Psoas muscle (tissue), 8 donors: ENCODE results near the gene SURF6. TPM values are rescaled to one million over a fixed set of nuclear protein-coding genes. Genes with fewer than 3 reads are reported as not detected.
A peak's percentile ranks its signal among the peaks of the same experiment; 100 is the strongest.

Experiments
- ATAC-seq, 4 donors: fragments of 200-7000 bp; cut with Tn5 transposase; one replicate each; pipeline ENCODE4 v1.9.1; 2020; ENCODE audit warnings: moderate library complexity in 3 of 4, mild to moderate bottlenecking in 2 of 4
- DNase-seq, 2 donors: peaks; one replicate each; pipeline ENCODE4 v3.0.0-alpha.2; 2020
- H3K27ac ChIP-seq: fragments of 200-600 bp; one replicate; pipeline ENCODE4 v1.8.0; 2022
- H3K27me3 ChIP-seq, 3 donors: fragments of 200-600 bp in 1 of 3; one replicate each; pipeline versions ENCODE4 v1.6.1 to v1.8.0; 2013 to 2022; ENCODE audit warnings: low read length in 2 of 3, mild to moderate bottlenecking in 2 of 3, moderate library complexity in 1 of 3; ENCODE audit not compliant: insufficient read depth in 3 of 3
- H3K36me3 ChIP-seq, 2 donors: fragments of 200-600 bp in 1 of 2; one replicate each; pipeline versions ENCODE4 v1.6.1 to v1.8.0; 2013 to 2022; ENCODE audit warnings: low read depth in 1 of 2, mild to moderate bottlenecking in 1 of 2, moderate library complexity in 1 of 2; ENCODE audit not compliant: insufficient read depth in 1 of 2
- H3K4me1 ChIP-seq: fragments of 200-600 bp; one replicate; pipeline ENCODE4 v1.8.0; 2022
- H3K4me3 ChIP-seq: fragments of 200-600 bp; one replicate; pipeline ENCODE4 v1.8.0; 2022; ENCODE audit warnings: mild to moderate bottlenecking
- H3K9me3 ChIP-seq: fragments of 200-600 bp; one replicate; pipeline ENCODE4 v1.8.0; 2022
- WGBS, 3 donors: extraction: QIAGEN DNeasy Blood & Tissue Kit; methylation state at CpG; one replicate each; pipeline versions ENCODE4 v1.1.6 to v1.1.7; 2013; 5-methylcytosine and 5-hydroxymethylcytosine counted together
- intact Hi-C, 2 donors: fragments of 100-400 bp; cut with DNase I; formaldehyde crosslinking; loops; one replicate each; pipeline versions ENCODE4 v1.11.0 to v1.14.2; 2022
- polyA plus RNA-seq, 3 donors: library from polyadenylated mRNA; stranded (reverse); fragments of 200-250 nt; gene quantifications; one replicate each; pipeline ENCODE4 v1.2.3, GENCODE V29; 2013
- total RNA-seq, 4 donors: library from RNA; stranded (reverse); fragmentation: NEBNext Ultra II Directional in 2 of 4; extraction: Animal tissue kit (Norgen Biotek cat#: 25700) in 2 of 4; gene quantifications; one replicate each; pipeline versions ENCODE4 v1.2.1 to v1.2.4, GENCODE V29; 2021 to 2023
- TF ChIP-seq, protein P1 (sequence below): fragments of 200-600 bp; IDR thresholded peaks from one replicate; pipeline ENCODE4 v1.8.0; 2022; ENCODE audit warnings: antibody characterized with exemption
- donor health status: healthy with polysubstance abuse.
- donor health status: DM: no; HTN: no; CAD: no; lungs with moderate emphysema.
- donor health status: Bipolar disorder and iron deficiency.
- donor health status: healthy.
- donor health status: DM: yes; HTN: yes; CAD: no.
- donor health status: DM: no; HTN: no; CAD: no.
- donor health status: DM: no; HTN: no; CAD: no.
- donor health status: DM: yes; HTN: yes; CAD: no.

SURF6 gene
- total and polyA plus RNA-seq, 7 donors = 11.4 to 43.0 (median 27.3) TPM

DNA sequence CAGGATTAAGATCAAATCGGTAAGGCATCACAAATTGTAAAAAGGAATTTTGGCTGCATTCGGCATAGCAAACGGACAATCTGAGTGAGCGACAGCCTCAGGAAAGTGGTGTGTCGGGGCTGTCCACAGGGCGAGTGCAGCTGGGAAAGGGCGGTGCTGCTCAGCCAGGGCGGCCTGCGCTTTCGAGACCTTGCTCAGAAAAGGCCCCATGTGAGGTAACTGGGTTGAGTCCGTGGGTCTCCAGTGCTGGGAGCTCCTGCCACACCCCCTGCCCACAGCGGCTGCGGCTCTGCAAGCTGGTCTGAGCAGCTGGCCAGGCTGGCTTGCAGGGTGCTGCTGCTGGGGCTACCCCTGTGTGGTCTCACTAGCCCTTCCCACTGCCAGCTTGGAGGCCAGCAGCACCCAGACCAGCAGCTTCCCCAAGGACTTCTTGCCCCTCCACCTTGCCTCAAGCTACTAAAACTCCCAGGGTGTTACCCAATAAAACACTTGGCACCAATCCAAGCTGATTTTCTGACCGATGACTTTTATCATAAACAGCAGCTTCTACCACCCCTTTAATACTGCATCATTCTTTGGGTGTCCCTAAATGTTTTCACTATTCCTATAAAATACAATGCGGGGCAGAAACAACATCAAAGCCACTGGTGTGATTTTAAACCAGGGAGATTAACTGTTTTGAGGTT, 26.5 kb upstream of the SURF6 start:
- Histone ChIP-seq H3K9me3 (no peaks in the 10 kb centered on the region), H3K4me1 (peaks cover 5% of the 10 kb centered on the region), H3K4me3 (no peak overlapping the region), H3K27ac (no peak overlapping the region), H3K27me3 (no peaks in the 10 kb centered on the region), H3K36me3 (peaks cover 8 to 83% of the 10 kb centered on the region in 2 donors)
- ATAC-seq (peak in 1 of 4 donors; percentile 10), DNase-seq (no peak)
- 84 to 86% (median 85%) methylated on average over 15 of the region's 15 CpGs for WGBS, 3 donors
- TF ChIP-seq, protein P1, sequence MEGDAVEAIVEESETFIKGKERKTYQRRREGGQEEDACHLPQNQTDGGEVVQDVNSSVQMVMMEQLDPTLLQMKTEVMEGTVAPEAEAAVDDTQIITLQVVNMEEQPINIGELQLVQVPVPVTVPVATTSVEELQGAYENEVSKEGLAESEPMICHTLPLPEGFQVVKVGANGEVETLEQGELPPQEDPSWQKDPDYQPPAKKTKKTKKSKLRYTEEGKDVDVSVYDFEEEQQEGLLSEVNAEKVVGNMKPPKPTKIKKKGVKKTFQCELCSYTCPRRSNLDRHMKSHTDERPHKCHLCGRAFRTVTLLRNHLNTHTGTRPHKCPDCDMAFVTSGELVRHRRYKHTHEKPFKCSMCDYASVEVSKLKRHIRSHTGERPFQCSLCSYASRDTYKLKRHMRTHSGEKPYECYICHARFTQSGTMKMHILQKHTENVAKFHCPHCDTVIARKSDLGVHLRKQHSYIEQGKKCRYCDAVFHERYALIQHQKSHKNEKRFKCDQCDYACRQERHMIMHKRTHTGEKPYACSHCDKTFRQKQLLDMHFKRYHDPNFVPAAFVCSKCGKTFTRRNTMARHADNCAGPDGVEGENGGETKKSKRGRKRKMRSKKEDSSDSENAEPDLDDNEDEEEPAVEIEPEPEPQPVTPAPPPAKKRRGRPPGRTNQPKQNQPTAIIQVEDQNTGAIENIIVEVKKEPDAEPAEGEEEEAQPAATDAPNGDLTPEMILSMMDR = no peak
- intact Hi-C loops = no loop called here

DNA sequence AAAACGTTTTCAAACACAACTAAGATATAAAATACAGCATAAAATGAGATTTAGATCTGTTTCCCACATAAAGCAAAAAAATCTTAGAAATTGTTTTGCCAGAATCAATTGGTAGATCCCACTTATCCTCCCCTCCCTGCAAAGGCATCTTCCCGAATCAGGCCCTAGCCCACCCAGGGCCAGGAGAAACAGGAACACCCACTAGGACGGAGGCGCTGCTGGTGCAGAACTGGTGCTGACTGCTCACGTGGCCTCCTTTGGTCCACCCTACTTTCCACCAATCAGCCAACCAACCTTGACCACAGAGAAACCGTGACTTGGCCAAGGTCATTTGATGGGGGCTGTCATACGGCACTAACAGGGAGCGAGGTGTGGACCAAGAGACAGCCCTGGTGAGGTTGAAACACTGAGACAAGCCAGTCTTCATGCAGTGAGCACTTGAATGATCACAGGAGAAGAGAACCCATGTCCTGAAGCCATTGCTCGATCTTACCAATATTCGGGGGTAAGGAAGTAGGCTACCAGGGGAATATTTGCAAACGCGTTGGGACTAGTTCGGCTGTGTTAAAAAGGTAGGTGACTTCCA, 25.6 kb upstream of the SURF6 start:
- WGBS, 3 donors = 76 to 85% (median 81%) methylated on average over 13 of the region's 13 CpGs

DNA sequence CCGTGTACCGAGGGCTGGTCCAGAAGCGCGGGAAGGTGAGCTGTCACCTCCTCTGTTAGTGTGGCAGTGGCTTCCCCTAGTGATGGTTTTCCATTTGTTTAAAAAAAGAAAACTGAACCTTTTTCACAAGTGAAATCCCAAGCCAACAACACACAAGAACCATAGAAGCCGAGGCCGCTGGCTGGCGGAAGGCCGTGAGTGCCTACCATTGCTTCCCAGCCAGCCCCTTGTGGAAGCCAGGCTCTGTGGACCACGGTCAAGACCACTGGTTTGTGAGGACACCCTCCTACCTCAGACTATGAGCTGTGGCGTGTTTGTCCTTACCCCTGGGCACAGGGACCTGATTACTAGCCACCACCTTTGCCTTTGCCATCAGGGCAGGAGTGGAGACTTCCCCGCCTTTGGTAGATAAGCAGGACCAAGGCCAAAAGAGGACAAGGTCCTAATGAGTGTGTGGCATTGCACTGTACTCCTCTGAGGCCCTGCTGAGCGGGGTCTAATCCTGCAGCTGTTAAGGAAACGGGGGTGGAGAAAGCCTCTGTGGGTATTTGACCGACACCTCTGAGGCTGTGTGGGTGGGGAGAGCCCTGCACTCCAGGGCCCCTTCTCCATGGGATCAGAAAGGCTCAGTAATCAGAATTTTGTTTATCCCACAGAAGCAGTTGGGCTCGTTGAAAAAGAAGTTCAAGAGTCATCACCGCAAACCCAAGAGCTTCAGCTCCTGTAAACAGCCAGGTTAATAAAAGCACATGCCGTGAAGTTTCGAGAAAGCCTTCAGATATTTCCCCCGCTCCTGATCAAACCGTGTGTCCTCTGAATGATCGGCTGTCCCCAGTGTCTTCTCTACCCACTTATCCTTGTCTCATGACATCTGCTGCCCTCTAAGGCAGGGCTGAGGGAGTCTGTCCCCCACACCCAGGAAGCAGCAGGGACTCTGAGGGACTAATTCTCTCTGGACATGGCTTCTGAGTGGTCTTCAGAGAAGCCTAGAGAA, 24.7 kb upstream of the SURF6 start:
- TF ChIP-seq, protein P1 = no peak
- Histone ChIP-seq H3K4me3 (no peak overlapping the region), H3K27me3 (no peaks in the 10 kb centered on the region), H3K27ac (no peak overlapping the region), H3K9me3 (no peaks in the 10 kb centered on the region), H3K36me3 (peaks cover 5 to 65% of the 10 kb centered on the region in 2 donors), H3K4me1 (peaks cover 11% of the 10 kb centered on the region)
- intact Hi-C loops = no loop called here
- ATAC-seq = no peak
- no peak for DNase-seq
- 69 to 71% (median 70%) methylated on average over 21 of the region's 21 CpGs for WGBS, 3 donors

More for the DNA sequence above, 25.6 kb upstream of the SURF6 start:
- Histone ChIP-seq H3K4me1 (peaks cover 11% of the 10 kb centered on the region), H3K36me3 (peaks cover 8 to 74% of the 10 kb centered on the region in 2 donors), H3K9me3 (no peaks in the 10 kb centered on the region), H3K27ac (no peak overlapping the region), H3K4me3 (no peak overlapping the region), H3K27me3 (no peaks in the 10 kb centered on the region)
- intact Hi-C loops = no loop called here
- ATAC-seq (no peak), DNase-seq (no peak)
- TF ChIP-seq, protein P1 = no peak

DNA sequence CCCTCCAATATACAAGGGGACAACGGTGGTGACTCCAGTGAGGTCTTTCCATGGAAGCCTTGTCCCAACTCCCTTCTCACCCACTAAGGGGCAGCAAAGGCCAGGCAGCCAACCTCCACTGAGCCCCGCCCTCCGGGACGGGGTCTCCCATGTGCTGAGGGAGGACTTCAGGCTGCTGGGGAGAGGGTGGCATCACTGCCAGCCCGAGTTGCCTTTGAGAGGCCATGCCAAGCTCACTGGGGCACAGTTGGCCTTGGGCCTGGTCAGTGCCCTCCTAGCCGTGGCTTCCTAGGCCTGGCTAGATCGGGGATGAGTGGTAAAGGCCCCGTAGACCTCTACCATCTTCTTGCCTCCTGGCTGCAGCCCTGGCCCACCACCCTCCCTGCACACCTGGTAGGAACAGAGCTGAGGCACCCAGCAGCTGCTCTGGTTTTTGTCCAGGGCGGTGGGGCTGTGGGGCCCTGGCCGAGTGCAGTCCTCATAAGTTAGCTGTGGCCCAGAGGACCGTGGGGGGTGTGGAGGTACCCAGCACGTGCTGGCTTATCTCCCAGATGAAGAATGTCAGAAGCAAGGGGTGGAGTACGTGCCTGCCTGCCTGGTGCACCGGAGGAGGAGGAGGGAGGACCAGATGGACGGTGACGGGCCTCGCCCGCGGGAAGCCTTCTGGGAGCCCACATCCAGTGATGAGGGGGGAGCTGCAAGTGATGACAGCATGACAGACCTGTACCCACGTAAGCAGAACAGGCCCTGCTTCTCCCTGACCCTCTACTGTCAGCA, 23.6 kb upstream of the SURF6 start:
- TF ChIP-seq, protein P1 = peak; percentile 22
- H3K27me3 ChIP-seq = no peaks in the 10 kb centered on the region
- no peak overlapping the region for H3K27ac ChIP-seq
- intact Hi-C loops = loop anchor here in 1 of 2 donors (5.0 to 10.0 kb wide), 3 partner anchors 48 to 128 kb away; no protein-coding TSS in a partner anchor
- peaks cover 22% of the 10 kb centered on the region for H3K4me1 ChIP-seq
- no peak overlapping the region for H3K4me3 ChIP-seq
- 43 to 56% (median 48%) methylated on average over 20 of the region's 20 CpGs for WGBS, 3 donors
- ATAC-seq = no peak
- no peak for DNase-seq
- H3K9me3 ChIP-seq = no peaks in the 10 kb centered on the region
- H3K36me3 ChIP-seq = peaks cover 3 to 54% of the 10 kb centered on the region in 2 donors
